NCI-H146 treated with DMSO at 0.1 percent for 48 hours (cell line): ENCODE data around the gene GPR32.
A peak's percentile ranks its signal among the peaks of the same experiment; 100 is the strongest.
"Not testable (repeated sequence)": the region's sequence is repeated elsewhere in the genome, so short reads cannot be mapped to it uniquely, and the experiment has no call there.

ENCODE experiments used
- DNase-seq: peaks from one replicate; lab custom pipeline; 2025; ENCODE audit not compliant: unreplicated experiment; lab: John Stamatoyannopoulos, UW

GPR32 gene

GRCh38 chr19:50779504-50780457 lies 9.5 kb downstream of the GPR32 start:
- no peak for DNase-seq

- DNase-seq: no peak
Measured at GRCh38 chr19:50780753-50781435, 10.6 kb downstream of the GPR32 start.

GRCh38 chr19:50783848-50784152 lies 13.5 kb downstream of the GPR32 start:
- not testable (repeated sequence) for DNase-seq

GRCh38 chr19:50784710-50785109 lies 14.4 kb downstream of the GPR32 start:
- DNase-seq: no peak

- no peak for DNase-seq
Measured at GRCh38 chr19:50785329-50785728, 15.1 kb downstream of the GPR32 start.

GRCh38 chr19:50790396-50790795 lies 20.1 kb downstream of the GPR32 start, which contains the start of gene ACP4:
Gene ACP4, plus strand, starts transcription at chr19:50790415. Its CDS starts 0 bp downstream, at chr19:50790415.
- DNase-seq: no peak

GRCh38 chr19:50790922-50791467 lies 20.7 kb downstream of the GPR32 start:
- DNase-seq: no peak

- DNase-seq: no peak
Measured at GRCh38 chr19:50791594-50792271, 21.5 kb downstream of the GPR32 start.

- no peak for DNase-seq
Measured at GRCh38 chr19:50792272-50793250, 22.3 kb downstream of the GPR32 start.

GRCh38 chr19:50793558-50794065 lies 23.3 kb downstream of the GPR32 start:
- DNase-seq: no peak

- DNase-seq: peak; percentile 70
Measured at GRCh38 chr19:50794074-50794875, 24.0 kb downstream of the GPR32 start.

- DNase-seq: no peak
Measured at GRCh38 chr19:50794876-50795663, 24.8 kb downstream of the GPR32 start.

- DNase-seq: no peak
Measured at GRCh38 chr19:50795664-50796073, 25.4 kb downstream of the GPR32 start.

GRCh38 chr19:50796128-50796633 lies 25.9 kb downstream of the GPR32 start:
- no peak for DNase-seq

GRCh38 chr19:50796634-50797428 lies 26.6 kb downstream of the GPR32 start:
- DNase-seq: no peak

- DNase-seq: no peak
Measured at GRCh38 chr19:50797429-50797780, 27.1 kb downstream of the GPR32 start.
